Measurements from ENCODE around the gene CUL1.

CUL1 gene

GRCh38 chr7:148718431-148718830 is 19.7 kb downstream of the CUL1 start:
- no peak for DNase-seq (ENCODE audit: low read depth)

DNA sequence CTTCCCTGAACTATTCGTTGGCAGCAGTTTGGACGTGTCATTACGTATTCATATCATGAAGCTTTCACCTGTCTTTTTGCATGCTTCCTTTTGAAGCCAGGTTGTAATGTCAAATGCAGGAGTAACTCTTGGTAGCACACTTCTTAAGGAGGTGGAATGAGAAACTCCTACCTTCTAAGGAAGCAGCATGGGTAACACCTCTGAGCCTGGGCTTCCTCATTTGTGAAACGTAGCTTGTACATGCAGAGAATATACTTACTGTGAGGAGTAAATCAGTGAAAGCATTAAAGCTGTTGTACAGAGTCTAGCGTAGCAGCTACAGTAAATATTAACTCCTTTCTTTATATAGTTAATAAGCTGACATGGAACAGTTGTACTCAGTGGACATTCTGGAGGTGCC is 21.1 kb downstream of the CUL1 start:
- no peak for DNase-seq (ENCODE audit: low read depth)

- DNase-seq (ENCODE audit: low read depth), result peak; percentile 19
Observed at GRCh38 chr7:148720472-148720871, 21.8 kb downstream of the CUL1 start.

DNA sequence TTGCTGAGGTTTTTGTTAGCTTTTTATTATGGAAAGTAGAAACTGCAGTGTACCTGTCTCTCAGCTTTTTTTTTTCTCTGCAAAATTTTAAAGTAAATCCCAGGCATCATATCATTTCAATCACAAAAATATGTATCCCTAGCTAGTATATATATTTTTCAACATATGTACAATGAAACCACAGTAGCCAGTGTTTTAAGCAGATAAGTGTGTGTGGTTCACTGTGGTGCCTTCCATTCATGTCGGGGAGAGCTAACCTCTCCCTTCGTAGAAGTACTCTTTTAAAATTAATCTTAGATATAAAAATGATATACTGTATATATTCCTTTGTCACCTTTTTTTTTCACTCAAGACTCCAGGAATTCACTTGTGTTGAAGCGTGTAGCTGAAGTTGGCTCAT is 22.7 kb downstream of the CUL1 start:
- DNase-seq (ENCODE audit: low read depth), result no peak

DNA sequence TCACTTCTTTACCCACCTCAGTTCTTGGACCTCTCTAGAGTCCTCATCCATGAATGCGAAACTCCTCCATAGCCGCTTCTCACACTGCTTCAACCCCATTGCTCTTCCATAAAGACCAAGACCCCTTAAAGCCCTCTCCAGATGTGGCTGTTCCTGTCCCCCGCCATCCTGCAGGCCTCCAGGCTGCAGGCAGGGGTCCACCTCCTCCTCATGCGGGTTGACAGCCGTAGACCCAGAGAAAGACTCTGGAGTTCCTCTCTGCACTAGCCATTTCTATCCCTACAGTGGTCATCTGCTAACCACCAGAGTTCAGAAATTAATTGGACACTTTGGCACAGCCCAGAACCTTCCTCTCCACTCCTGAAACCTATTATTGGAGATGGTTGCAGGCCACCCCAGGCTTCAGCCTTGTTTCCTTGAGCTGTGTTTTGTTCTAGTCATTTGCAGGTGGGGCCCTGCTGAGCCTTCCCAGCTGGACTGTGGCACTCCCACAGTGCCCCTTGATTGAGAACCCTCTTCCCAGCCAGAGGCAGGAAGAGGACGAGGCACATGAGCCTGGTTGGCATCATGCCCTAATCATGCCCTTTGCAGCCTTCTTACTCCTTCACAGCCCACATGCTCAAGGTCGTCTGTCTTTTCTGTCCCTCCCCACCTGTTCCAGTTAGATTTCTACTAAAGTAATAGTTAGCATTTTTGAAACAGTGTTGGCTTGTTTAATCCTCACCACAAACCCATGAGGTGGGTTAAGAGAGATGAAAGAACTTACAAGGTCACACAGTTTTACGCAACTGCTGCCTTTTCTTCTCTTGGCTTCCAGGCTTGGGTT is 23.9 kb downstream of the CUL1 start:
- no peak for DNase-seq (ENCODE audit: low read depth)

- DNase-seq (ENCODE audit: low read depth), result no peak
Observed at GRCh38 chr7:148723166-148723559, 24.5 kb downstream of the CUL1 start.

DNA sequence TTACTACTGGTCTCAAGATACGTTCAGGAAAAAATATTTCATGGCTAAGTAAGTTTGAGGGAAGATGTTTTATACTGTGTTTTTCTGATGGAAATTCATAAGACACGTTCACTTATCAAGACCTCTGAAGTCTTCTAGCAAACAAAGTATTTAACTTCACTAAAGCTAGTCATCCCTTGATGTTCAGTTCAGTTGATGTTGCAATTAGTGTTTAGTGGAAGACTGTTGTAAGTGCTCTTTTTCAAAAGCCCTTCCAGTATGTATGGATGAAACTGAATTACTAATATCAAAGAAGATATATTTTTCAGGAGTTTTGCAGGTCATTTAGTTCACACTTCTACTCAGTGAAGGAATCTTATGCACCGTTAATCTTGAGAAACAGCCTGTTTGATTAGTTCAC is 25.1 kb downstream of the CUL1 start:
- no peak for DNase-seq (ENCODE audit: low read depth)

GRCh38 chr7:148726385-148726784 is 27.7 kb downstream of the CUL1 start:
- DNase-seq (ENCODE audit: low read depth), result no peak

GRCh38 chr7:148727501-148728278 is 29.0 kb downstream of the CUL1 start:
- no peak for DNase-seq (ENCODE audit: low read depth)

- DNase-seq (ENCODE audit: low read depth), result peak; percentile 85
Observed at GRCh38 chr7:148729984-148730733, 31.5 kb downstream of the CUL1 start.

GRCh38 chr7:148732862-148733261 is 34.2 kb downstream of the CUL1 start:
- no peak for DNase-seq (ENCODE audit: low read depth)

GRCh38 chr7:148733496-148733895 is 34.8 kb downstream of the CUL1 start:
- no peak for DNase-seq (ENCODE audit: low read depth)

GRCh38 chr7:148735141-148735540 is 36.4 kb downstream of the CUL1 start:
- DNase-seq (ENCODE audit: low read depth), result no peak

DNA sequence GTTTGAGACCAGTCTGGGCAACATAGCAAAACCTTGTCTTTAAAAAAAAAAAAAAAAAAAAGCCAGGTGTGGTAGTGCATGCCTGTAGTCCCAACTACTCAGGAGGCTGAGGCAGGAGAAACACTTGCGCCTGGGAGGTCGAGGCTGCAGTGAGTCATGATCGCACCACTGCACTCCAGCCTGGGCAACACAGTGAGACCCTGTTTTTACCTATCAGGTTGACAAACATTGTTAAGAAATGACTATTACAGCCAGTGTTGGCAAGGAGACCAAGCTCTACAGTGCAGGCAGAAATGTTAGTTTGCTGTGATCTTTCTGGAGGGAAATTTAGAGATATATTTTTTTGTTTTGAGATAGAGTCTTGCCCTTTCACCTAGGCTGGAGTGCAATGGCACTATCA is 37.3 kb downstream of the CUL1 start:
- no peak for DNase-seq (ENCODE audit: low read depth)

DNA sequence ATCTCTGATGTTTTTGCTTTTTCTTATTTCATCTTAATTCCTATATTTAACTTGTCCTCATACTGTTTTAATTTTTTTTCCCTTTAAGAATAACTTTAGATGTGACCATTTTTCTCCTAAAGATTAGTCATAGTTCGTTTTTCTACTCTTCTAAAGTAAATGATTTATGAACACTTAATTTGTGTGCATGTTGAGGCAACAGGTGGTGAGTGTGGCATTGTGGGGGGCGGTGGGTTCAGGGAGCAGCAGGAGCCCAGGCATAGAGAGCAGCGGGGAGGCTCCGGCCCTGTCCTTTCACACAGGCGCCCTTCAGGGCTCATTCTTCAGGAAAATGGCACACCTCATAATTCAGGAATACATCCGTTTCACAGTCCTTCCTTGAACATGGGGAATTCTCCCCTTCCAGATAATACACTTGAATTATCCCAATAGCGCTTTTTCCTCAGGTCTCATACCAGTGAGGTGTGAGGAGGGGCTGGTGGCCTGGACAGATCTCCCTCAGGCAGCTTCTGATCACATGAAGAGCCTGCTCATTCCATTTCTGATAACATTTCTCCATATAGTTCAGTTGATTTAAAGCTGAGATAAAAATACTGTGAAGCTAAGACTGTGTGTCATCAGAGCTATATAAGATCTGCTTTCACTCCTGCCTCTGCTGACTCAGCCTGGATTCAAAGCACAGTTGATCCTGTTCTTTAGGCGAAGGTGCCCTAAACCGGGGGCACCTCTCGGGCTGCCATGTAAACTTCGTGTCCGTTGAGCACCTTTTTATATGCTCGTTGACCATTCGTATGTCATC is 40.2 kb downstream of the CUL1 start:
- peak; percentile 30 for DNase-seq (ENCODE audit: low read depth)

GRCh38 chr7:148746135-148746534 is 47.4 kb downstream of the CUL1 start:
- DNase-seq (ENCODE audit: low read depth), result no peak

- no peak for DNase-seq (ENCODE audit: low read depth)
Observed at GRCh38 chr7:148747274-148747673, 48.6 kb downstream of the CUL1 start.

DNA sequence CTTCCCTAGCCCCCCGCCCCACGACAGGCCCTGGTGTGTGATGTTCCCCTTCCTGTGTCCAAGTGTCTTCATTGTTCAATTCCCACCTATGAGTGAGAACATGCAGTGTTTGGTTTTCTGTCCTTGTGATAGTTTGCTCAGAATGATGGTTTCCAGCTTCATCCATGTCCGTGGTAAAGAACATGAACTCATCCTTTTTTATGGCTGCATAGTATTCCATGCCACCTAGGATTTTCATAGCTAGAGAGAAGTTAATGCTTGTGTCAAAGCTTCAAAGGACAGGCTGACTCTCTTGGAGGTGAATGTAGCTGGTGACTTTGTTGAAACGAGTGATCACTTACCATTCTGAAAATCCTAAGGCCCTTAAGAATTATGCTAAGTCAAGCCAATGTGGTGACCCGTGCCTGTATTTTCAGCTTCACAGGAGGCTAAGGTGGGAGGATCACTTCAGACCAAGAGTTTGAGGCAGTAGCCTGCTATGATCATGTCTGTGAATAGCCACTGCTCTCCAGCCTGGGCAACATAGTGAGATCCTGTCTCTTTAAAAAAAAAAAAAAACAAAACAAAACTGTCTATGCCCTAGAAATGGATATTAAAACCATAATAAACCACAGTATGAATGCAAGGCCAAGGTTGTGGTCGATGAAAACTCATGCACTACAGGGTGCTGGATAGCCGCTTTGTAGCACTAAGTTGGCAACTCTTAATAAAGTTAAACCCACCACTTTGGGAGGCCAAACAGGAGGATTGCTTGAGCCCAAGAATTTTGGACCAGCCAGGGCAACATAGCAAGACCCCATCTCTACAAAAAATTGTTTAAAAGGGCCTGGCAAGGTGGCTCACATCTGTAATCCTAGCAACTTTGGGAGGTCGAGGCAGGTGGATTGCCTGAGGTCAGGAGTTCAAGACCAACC is 52.0 kb downstream of the CUL1 start:
- DNase-seq (ENCODE audit: low read depth), result no peak

GRCh38 chr7:148753224-148753623 is 54.5 kb downstream of the CUL1 start:
- no peak for DNase-seq (ENCODE audit: low read depth)

DNA sequence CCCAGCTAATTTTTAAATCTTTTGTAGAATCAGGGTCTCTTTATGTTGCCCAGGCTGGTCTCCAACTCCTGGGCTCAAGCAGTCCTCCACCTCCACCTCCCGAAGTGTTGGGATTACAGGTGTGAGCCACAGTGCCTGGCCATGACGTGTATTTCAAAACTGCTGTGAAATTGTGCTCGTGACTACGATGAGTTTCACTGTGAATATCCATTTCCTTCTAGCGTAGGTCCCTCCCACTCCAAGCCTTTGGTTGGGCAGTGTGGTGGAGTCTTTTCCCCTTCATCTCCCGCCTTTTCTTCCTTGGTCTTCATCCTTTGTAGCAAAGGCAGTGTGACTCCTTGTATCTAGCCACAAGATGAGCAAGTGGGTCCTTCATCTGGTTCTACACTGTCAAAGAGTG is 56.2 kb downstream of the CUL1 start:
- no peak for DNase-seq (ENCODE audit: low read depth)

Data from EH (cell line).